ENCODE data around the gene THAP11. TPM values are rescaled to one million over a fixed set of nuclear protein-coding genes. Genes with fewer than 3 reads are reported as not detected.

THAP11 gene
- total RNA-seq, 1 experiment from 2014 or later, result 46.5 TPM

- Mint-ChIP-seq H3K9me3 (no peaks in the 10 kb centered on the region), H3K4me3 (peak within 1 kb of the TSS; percentile 92), H3K27ac (peak within 1 kb of the TSS; percentile 90), H3K36me3 (peaks cover 35% of the 10 kb centered on the region), H3K4me1 (peaks cover 15% of the 10 kb centered on the region), H3K27me3 (ENCODE audit: low read depth) (no peaks in the 10 kb centered on the region)
- DNase-seq (ENCODE audit: low spot score) (peak; percentile 76), ATAC-seq (peak; percentile 74)
- CTCF ChIA-PET, result interaction anchor here (0.8 to 3.2 kb wide), 9 partner anchors 11 to 352 kb away, joined by 3 to 29 read pairs (median 4); partner anchors contain the start of gene NRN1L
- POLR2A ChIA-PET, result no interaction called here
- peak; percentile 94 for TF ChIP-seq MYBL2 (CRISPR knock-in tag; IDR thresholded peaks at IDR 0.05)
- TF ChIP-seq, protein P1, sequence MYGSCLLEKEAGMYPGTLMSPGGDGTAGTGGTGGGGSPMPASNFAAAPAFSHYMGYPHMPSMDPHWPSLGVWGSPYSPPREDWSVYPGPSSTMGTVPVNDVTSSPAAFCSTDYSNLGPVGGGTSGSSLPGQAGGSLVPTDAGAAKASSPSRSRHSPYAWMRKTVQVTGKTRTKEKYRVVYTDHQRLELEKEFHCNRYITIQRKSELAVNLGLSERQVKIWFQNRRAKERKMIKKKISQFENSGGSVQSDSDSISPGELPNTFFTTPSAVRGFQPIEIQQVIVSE (CRISPR knock-in tag; IDR thresholded peaks at IDR 0.05; ENCODE audit: borderline replicate concordance), result 0 out of 2 replicates have a peak, but pooled peaks have one; percentile 61
- no peak for TF ChIP-seq ZNF138 (CRISPR knock-in tag; conservative IDR thresholded peaks at IDR 0.05)
- TF ChIP-seq ZNF317 (CRISPR knock-in tag; IDR thresholded peaks at IDR 0.05; ENCODE audit: borderline replicate concordance, low read depth), result peak; percentile 15; the same call in 1 of the 2 replicates
- 0 out of 2 replicates have a peak, but pooled peaks have one; percentile 69 for TF ChIP-seq IRF2 (CRISPR knock-in tag; IDR thresholded peaks at IDR 0.05; ENCODE audit: borderline replicate concordance, low read depth)
- TF ChIP-seq ELF4 (CRISPR knock-in tag; IDR thresholded peaks at IDR 0.05; ENCODE audit: low read depth), result peak; percentile 88; the same call in 1 of the 2 replicates
- TF ChIP-seq, protein P2, sequence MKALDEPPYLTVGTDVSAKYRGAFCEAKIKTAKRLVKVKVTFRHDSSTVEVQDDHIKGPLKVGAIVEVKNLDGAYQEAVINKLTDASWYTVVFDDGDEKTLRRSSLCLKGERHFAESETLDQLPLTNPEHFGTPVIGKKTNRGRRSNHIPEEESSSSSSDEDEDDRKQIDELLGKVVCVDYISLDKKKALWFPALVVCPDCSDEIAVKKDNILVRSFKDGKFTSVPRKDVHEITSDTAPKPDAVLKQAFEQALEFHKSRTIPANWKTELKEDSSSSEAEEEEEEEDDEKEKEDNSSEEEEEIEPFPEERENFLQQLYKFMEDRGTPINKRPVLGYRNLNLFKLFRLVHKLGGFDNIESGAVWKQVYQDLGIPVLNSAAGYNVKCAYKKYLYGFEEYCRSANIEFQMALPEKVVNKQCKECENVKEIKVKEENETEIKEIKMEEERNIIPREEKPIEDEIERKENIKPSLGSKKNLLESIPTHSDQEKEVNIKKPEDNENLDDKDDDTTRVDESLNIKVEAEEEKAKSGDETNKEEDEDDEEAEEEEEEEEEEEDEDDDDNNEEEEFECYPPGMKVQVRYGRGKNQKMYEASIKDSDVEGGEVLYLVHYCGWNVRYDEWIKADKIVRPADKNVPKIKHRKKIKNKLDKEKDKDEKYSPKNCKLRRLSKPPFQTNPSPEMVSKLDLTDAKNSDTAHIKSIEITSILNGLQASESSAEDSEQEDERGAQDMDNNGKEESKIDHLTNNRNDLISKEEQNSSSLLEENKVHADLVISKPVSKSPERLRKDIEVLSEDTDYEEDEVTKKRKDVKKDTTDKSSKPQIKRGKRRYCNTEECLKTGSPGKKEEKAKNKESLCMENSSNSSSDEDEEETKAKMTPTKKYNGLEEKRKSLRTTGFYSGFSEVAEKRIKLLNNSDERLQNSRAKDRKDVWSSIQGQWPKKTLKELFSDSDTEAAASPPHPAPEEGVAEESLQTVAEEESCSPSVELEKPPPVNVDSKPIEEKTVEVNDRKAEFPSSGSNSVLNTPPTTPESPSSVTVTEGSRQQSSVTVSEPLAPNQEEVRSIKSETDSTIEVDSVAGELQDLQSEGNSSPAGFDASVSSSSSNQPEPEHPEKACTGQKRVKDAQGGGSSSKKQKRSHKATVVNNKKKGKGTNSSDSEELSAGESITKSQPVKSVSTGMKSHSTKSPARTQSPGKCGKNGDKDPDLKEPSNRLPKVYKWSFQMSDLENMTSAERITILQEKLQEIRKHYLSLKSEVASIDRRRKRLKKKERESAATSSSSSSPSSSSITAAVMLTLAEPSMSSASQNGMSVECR (CRISPR knock-in tag; IDR thresholded peaks at IDR 0.05; ENCODE audit: borderline replicate concordance), result peak; percentile 80
- no peak for TF ChIP-seq GTF2I (CRISPR knock-in tag; conservative IDR thresholded peaks at IDR 0.05)
- TF ChIP-seq, protein P3, sequence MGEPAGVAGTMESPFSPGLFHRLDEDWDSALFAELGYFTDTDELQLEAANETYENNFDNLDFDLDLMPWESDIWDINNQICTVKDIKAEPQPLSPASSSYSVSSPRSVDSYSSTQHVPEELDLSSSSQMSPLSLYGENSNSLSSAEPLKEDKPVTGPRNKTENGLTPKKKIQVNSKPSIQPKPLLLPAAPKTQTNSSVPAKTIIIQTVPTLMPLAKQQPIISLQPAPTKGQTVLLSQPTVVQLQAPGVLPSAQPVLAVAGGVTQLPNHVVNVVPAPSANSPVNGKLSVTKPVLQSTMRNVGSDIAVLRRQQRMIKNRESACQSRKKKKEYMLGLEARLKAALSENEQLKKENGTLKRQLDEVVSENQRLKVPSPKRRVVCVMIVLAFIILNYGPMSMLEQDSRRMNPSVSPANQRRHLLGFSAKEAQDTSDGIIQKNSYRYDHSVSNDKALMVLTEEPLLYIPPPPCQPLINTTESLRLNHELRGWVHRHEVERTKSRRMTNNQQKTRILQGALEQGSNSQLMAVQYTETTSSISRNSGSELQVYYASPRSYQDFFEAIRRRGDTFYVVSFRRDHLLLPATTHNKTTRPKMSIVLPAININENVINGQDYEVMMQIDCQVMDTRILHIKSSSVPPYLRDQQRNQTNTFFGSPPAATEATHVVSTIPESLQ (CRISPR knock-in tag; IDR thresholded peaks at IDR 0.05), result no peak
- TF ChIP-seq ZNF121 (CRISPR knock-in tag; IDR thresholded peaks at IDR 0.05), result no peak
- no peak for TF ChIP-seq SOX15 (CRISPR knock-in tag; IDR thresholded peaks at IDR 0.05)
- peak; percentile 69; the same call in 1 of the 2 replicates for TF ChIP-seq ZNF232 (CRISPR knock-in tag; IDR thresholded peaks at IDR 0.05)
- TF ChIP-seq, protein P4, sequence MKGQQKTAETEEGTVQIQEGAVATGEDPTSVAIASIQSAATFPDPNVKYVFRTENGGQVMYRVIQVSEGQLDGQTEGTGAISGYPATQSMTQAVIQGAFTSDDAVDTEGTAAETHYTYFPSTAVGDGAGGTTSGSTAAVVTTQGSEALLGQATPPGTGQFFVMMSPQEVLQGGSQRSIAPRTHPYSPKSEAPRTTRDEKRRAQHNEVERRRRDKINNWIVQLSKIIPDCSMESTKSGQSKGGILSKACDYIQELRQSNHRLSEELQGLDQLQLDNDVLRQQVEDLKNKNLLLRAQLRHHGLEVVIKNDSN (CRISPR knock-in tag; IDR thresholded peaks at IDR 0.05), result no peak
- TF ChIP-seq, protein P5, sequence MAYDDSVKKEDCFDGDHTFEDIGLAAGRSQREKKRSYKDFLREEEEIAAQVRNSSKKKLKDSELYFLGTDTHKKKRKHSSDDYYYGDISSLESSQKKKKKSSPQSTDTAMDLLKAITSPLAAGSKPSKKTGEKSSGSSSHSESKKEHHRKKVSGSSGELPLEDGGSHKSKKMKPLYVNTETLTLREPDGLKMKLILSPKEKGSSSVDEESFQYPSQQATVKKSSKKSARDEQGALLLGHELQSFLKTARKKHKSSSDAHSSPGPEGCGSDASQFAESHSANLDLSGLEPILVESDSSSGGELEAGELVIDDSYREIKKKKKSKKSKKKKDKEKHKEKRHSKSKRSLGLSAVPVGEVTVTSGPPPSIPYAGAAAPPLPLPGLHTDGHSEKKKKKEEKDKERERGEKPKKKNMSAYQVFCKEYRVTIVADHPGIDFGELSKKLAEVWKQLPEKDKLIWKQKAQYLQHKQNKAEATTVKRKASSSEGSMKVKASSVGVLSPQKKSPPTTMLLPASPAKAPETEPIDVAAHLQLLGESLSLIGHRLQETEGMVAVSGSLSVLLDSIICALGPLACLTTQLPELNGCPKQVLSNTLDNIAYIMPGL (CRISPR knock-in tag; IDR thresholded peaks at IDR 0.05), result peak; percentile 73; the same call in 1 of the 2 replicates
- TF ChIP-seq, protein P6, sequence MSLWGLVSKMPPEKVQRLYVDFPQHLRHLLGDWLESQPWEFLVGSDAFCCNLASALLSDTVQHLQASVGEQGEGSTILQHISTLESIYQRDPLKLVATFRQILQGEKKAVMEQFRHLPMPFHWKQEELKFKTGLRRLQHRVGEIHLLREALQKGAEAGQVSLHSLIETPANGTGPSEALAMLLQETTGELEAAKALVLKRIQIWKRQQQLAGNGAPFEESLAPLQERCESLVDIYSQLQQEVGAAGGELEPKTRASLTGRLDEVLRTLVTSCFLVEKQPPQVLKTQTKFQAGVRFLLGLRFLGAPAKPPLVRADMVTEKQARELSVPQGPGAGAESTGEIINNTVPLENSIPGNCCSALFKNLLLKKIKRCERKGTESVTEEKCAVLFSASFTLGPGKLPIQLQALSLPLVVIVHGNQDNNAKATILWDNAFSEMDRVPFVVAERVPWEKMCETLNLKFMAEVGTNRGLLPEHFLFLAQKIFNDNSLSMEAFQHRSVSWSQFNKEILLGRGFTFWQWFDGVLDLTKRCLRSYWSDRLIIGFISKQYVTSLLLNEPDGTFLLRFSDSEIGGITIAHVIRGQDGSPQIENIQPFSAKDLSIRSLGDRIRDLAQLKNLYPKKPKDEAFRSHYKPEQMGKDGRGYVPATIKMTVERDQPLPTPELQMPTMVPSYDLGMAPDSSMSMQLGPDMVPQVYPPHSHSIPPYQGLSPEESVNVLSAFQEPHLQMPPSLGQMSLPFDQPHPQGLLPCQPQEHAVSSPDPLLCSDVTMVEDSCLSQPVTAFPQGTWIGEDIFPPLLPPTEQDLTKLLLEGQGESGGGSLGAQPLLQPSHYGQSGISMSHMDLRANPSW (CRISPR knock-in tag; conservative IDR thresholded peaks at IDR 0.05; ENCODE audit: low read depth), result no peak
- TF ChIP-seq, protein P7, sequence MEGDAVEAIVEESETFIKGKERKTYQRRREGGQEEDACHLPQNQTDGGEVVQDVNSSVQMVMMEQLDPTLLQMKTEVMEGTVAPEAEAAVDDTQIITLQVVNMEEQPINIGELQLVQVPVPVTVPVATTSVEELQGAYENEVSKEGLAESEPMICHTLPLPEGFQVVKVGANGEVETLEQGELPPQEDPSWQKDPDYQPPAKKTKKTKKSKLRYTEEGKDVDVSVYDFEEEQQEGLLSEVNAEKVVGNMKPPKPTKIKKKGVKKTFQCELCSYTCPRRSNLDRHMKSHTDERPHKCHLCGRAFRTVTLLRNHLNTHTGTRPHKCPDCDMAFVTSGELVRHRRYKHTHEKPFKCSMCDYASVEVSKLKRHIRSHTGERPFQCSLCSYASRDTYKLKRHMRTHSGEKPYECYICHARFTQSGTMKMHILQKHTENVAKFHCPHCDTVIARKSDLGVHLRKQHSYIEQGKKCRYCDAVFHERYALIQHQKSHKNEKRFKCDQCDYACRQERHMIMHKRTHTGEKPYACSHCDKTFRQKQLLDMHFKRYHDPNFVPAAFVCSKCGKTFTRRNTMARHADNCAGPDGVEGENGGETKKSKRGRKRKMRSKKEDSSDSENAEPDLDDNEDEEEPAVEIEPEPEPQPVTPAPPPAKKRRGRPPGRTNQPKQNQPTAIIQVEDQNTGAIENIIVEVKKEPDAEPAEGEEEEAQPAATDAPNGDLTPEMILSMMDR (IDR thresholded peaks at IDR 0.05), result no peak
- TF ChIP-seq USF2 (CRISPR knock-in tag; IDR thresholded peaks at IDR 0.05), result no peak
- TF ChIP-seq FOXJ3 (CRISPR knock-in tag; IDR thresholded peaks at IDR 0.05; ENCODE audit: borderline replicate concordance), result 0 out of 2 replicates have a peak, but pooled peaks have one; percentile 24
- peak; percentile 56; the same call in 1 of the 2 replicates for TF ChIP-seq CREM (CRISPR knock-in tag; IDR thresholded peaks at IDR 0.05)
- TF ChIP-seq JUN (CRISPR knock-in tag; IDR thresholded peaks at IDR 0.05), result peak; percentile 56; the same call in 1 of the 2 replicates
These were observed 30.7 kb downstream of the THAP11 start, which contains the start of gene EDC4 for GRCh38 chr16:67872631-67873434. TSS of gene EDC4 (plus strand) at chr16:67873052. CDS start at chr16:67873262, 210 bp downstream.
